Sigmoid colon (tissue), 7 donors: Measurements from ENCODE around the gene ATF6B. TPM values are rescaled to one million over a fixed set of nuclear protein-coding genes. Genes with fewer than 3 reads are reported as not detected.
A peak's percentile ranks its signal among the peaks of the same experiment; 100 is the strongest.

Source experiments
- DNase-seq: peaks from one replicate; pipeline ENCODE4 v3.0.0-alpha.2; 2019
- H3K27ac ChIP-seq, 4 donors: fragments of 200-600 bp; sonication (generic); one replicate each; pipeline ENCODE4 v1.5.1; 2016 to 2019; ENCODE audit warnings: mild to moderate bottlenecking in 1 of 4
- H3K27me3 ChIP-seq, 3 donors: fragments of 200-600 bp; sonication (generic); one replicate each; pipeline ENCODE4 v1.5.1; 2019; ENCODE audit warnings: mild to moderate bottlenecking in 1 of 3
- H3K36me3 ChIP-seq, 4 donors: fragments of 200-600 bp; sonication (generic); one replicate each; pipeline ENCODE4 v1.5.1; 2016 to 2019
- H3K4me1 ChIP-seq, 4 donors: fragments of 200-600 bp; sonication (generic); one replicate each; pipeline ENCODE4 v1.5.1; 2017 to 2019
- H3K4me3 ChIP-seq, 4 donors: fragments of 200-600 bp; sonication (generic); one replicate each; pipeline ENCODE4 v1.5.1; 2017 to 2019; ENCODE audit warnings: mild to moderate bottlenecking in 2 of 4, moderate library complexity in 1 of 4
- H3K9me3 ChIP-seq, 4 donors: fragments of 200-600 bp in 3 of 4; sonication (generic) in 3 of 4; one replicate each; pipeline versions ENCODE4 v1.5.1 to v1.6.1; 2013 to 2019
- EP300 ChIP-seq, 4 donors: sonication (generic); formaldehyde crosslinking; IDR thresholded peaks; one replicate each; pipeline ENCODE4 v1.6.1; 2017; ENCODE audit warnings: antibody characterized with exemption in 4 of 4
- POLR2A ChIP-seq, 2 donors: fragments of 450-650 bp; IDR thresholded peaks; one replicate each; pipeline ENCODE4 v1.6.1; 2016; ENCODE audit warnings: antibody characterized with exemption in 2 of 2, mild to moderate bottlenecking in 2 of 2, moderate library complexity in 2 of 2
- POLR2AphosphoS5 ChIP-seq, 4 donors: sonication (generic); formaldehyde crosslinking; IDR thresholded peaks; one replicate each; pipeline ENCODE4 v1.6.1; 2017; ENCODE audit warnings: antibody characterized with exemption in 4 of 4
- WGBS, 2 donors: extraction: QIAGEN DNeasy Blood & Tissue Kit; methylation state at CpG; one replicate each; pipeline ENCODE4 v1.1.7; 2013; 5-methylcytosine and 5-hydroxymethylcytosine counted together
- intact Hi-C: fragments of 100-400 bp; cut with DNase I; formaldehyde crosslinking; loops from one replicate; pipeline ENCODE4 v1.15.1; 2023
- polyA plus RNA-seq, 3 donors: library from polyadenylated mRNA; stranded (reverse); fragments of 200-250 nt; gene quantifications; one replicate each; pipeline ENCODE4 v1.2.3, GENCODE V29; 2013
- total RNA-seq, 4 donors: library from RNA; depleted of rRNA; stranded (reverse); fragments of >200 nt; gene quantifications; one replicate each; pipeline ENCODE4 v1.1.0, GENCODE V29; 2016
- TF ChIP-seq, protein P1 (sequence below), 4 experiments: fragments of 450-650 bp in 3 of 4; fragments of 200-600 bp in 1 of 4; IDR thresholded peaks; one replicate each; pipeline ENCODE4 v1.5.1; 2016 to 2019; ENCODE audit warnings: antibody characterized with exemption in 4 of 4, mild to moderate bottlenecking in 3 of 4, moderate library complexity in 2 of 4
- donor health status: healthy with polysubstance abuse.
- donor health status: Bipolar disorder and iron deficiency.
- donor health status: healthy.

ATF6B gene
- total and polyA plus RNA-seq, 7 donors = 10.9 to 93.6 (median 24.6) TPM

DNA sequence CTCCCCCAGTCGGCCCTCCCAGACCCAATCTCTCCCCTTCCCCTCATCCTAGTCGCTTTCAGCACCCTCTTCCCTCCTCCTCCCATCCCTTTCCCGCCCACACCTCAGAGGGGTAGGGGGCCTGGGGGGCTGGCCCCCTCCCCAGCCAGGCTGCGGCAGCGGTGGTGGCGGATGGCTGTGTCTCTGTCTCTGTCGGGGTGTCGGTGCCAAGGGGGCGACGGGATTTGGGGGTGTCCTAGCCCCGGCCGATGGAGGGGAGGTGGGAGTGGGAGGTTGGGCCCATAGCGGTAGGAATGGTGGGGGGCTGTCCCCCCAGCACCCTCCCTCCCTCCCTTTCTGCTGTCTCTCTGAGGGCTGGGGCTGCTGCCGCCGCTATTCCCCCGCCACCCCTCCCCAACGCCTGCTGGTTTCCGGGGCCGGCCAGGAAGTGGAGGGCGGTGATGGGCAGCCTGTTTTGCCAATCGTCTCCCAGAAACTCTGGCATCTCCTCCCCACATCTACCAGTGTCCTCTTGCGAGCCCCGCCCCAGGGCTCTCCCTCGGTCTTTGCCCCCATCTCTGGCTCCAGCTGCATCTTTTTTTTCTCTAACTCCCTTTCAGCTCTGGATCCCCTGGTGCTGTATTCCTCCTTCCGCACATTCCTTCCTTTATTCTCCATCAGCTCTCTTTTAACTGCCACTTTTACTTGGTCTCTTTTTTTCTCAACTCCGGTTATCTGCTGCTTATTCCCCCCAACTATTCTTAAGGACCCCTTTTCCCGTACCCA is 47.8 kb upstream of the ATF6B start, which contains the start of gene AGPAT1:
Gene AGPAT1 (minus strand): TSS at position 374 of the 765 bp plus-strand sequence. CDS start 4,588 bp downstream, outside the sequence.
- Histone ChIP-seq H3K4me1 (peaks cover 0 to 61% (median 44%) of the 10 kb centered on the region in 4 donors), H3K9me3 (no peaks in the 10 kb centered on the region), H3K27ac (peak within 1 kb of the TSS; percentile 88 to 96 (median 94)), H3K27me3 (no peaks in the 10 kb centered on the region), H3K4me3 (peak within 1 kb of the TSS; percentile 85 to 97 (median 92)), H3K36me3 (peaks cover 3 to 20% (median 11%) of the 10 kb centered on the region in 4 donors)
- intact Hi-C loops = loop anchor here (1.0 to 10.0 kb wide), 3 partner anchors 22 to 509 kb away; partner anchors contain the start of genes CSNK2B, HSPA1B, LY6G5B and PPT2
- TF ChIP-seq, protein P1, sequence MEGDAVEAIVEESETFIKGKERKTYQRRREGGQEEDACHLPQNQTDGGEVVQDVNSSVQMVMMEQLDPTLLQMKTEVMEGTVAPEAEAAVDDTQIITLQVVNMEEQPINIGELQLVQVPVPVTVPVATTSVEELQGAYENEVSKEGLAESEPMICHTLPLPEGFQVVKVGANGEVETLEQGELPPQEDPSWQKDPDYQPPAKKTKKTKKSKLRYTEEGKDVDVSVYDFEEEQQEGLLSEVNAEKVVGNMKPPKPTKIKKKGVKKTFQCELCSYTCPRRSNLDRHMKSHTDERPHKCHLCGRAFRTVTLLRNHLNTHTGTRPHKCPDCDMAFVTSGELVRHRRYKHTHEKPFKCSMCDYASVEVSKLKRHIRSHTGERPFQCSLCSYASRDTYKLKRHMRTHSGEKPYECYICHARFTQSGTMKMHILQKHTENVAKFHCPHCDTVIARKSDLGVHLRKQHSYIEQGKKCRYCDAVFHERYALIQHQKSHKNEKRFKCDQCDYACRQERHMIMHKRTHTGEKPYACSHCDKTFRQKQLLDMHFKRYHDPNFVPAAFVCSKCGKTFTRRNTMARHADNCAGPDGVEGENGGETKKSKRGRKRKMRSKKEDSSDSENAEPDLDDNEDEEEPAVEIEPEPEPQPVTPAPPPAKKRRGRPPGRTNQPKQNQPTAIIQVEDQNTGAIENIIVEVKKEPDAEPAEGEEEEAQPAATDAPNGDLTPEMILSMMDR (IDR thresholded peaks at IDR 0.05) = no peak
- TF ChIP-seq POLR2AphosphoS5 (IDR thresholded peaks at IDR 0.05) (peak; percentile 89 to 93 (median 91)), POLR2A (IDR thresholded peaks at IDR 0.05) (peak; percentile 78), EP300 (IDR thresholded peaks at IDR 0.05) (no peak)
- peak; percentile 99 for DNase-seq
- 1% methylated on average over 27 of the region's 27 CpGs for WGBS, 2 donors

DNA sequence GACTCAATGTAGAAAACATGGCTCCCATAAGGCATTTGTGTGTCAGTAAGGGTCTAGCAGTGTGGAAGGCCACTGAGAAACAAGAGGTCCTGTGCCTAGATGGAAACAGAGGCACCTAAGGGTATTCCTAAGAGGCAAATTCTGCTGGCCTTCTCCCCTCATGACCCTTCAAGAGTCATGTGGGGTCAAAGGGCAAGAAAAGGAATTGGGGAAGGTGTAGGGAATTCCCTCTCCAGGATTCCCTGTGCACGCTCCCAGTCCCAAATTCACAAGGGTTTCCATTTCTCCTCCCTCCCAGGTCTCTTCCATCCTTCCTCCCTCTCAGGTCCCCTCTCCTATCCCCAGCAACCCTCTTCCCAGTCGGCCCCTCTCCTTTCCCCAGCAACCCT is 47.3 kb upstream of the ATF6B start:
- peaks cover 0 to 20% (median 13%) of the 10 kb centered on the region in 4 donors for H3K36me3 ChIP-seq
- TF ChIP-seq POLR2A (IDR thresholded peaks at IDR 0.05) (no peak), EP300 (IDR thresholded peaks at IDR 0.05) (no peak), POLR2AphosphoS5 (IDR thresholded peaks at IDR 0.05) (no peak)
- TF ChIP-seq, protein P1 (IDR thresholded peaks at IDR 0.05) = no peak
- H3K4me3 ChIP-seq = peak overlapping the region; percentile 85 to 97 (median 92)
- WGBS, 2 donors = 8 to 25% methylated on average over 2 of the region's 2 CpGs
- peaks cover 0 to 57% (median 44%) of the 10 kb centered on the region in 4 donors for H3K4me1 ChIP-seq
- intact Hi-C loops = loop anchor here (5.0 to 10.0 kb wide), 2 partner anchors 351 to 508 kb away; partner anchors contain the start of genes CSNK2B, HSPA1B and LY6G5B
- DNase-seq = no peak
- H3K27me3 ChIP-seq = no peaks in the 10 kb centered on the region
- H3K27ac ChIP-seq = peak overlapping the region; percentile 88 to 96 (median 94)
- no peaks in the 10 kb centered on the region for H3K9me3 ChIP-seq

DNA sequence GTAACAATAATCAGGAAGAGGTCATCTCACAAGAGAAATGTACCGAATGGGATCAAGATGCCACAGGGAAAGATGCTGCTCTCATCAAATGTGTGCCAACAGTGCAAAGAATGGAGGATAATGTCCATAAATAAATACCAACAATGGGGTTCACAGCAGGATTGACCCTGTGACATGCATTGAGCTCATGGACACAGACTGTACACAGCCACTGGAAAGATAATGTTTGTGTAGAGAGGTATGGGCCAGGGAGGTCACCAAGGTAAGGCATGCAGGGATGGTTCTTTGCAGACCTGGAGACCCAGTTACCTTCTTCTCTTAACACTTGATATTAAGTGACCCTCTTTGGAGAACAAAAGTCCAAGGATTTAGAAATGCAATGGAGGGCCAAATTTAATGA is 46.4 kb upstream of the ATF6B start:
- intact Hi-C loops = loop anchor here (10.0 kb wide), 1 partner anchor 350 kb away; the partner anchor contains the start of gene HSPA1B
- no peak for DNase-seq
- Histone ChIP-seq H3K9me3 (no peaks in the 10 kb centered on the region), H3K27me3 (no peaks in the 10 kb centered on the region), H3K27ac (peak overlapping the region in 1 of 4 donors; percentile 96), H3K4me3 (no peak overlapping the region), H3K4me1 (peaks cover 0 to 48% (median 35%) of the 10 kb centered on the region in 4 donors), H3K36me3 (peaks cover 0 to 20% (median 13%) of the 10 kb centered on the region in 4 donors)
- WGBS, 2 donors = 93 to 94% methylated on average over 1 of the region's 1 CpG
- TF ChIP-seq POLR2AphosphoS5 (IDR thresholded peaks at IDR 0.05) = no peak
- no peak for TF ChIP-seq EP300 (IDR thresholded peaks at IDR 0.05)
- TF ChIP-seq, protein P1 (IDR thresholded peaks at IDR 0.05) = no peak
- TF ChIP-seq POLR2A (IDR thresholded peaks at IDR 0.05) = no peak

DNA sequence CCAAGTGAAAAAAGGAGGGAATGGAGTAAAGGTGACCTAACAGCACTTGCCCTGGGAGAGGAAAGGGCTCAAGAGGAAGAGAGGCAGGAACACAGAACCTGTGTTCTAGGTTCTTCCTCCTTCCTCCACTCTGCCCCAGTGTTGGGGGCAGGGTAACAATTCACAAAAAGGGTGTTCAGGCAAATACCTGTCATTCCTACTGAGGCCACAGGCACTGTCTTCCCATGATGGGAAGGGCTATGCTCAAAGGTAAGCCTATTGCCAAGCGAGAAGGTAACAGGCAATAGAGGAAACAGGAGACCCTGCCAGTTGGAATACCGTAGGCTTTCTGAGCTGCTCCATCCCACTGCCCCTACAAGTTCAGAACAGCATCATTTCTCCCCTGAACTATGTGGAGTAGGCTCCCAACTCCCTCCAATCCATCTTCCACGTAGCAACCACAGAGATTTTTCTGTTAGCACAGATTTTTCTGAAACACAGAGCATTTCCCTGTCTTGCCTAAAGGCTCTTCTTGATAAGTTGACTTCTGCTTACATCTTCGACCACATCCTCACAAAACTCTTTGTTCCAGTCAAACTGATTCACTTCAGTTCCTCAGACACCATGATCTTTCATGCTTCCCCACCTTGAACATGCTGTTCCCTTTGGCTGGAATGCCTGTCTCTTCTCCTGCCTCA is 45.1 kb upstream of the ATF6B start:
- H3K4me1 ChIP-seq = peaks cover 0 to 40% (median 28%) of the 10 kb centered on the region in 4 donors
- H3K27ac ChIP-seq = peak overlapping the region in 1 of 4 donors; percentile 15
- H3K9me3 ChIP-seq = no peaks in the 10 kb centered on the region
- intact Hi-C loops = loop anchor here (10.0 kb wide), 1 partner anchor 348 kb away; the partner anchor contains the start of gene HSPA1B
- H3K36me3 ChIP-seq = peaks cover 7 to 32% (median 18%) of the 10 kb centered on the region in 4 donors
- WGBS, 2 donors = 72 to 86% methylated on average over 4 of the region's 4 CpGs
- TF ChIP-seq EP300 (IDR thresholded peaks at IDR 0.05) (no peak), POLR2A (IDR thresholded peaks at IDR 0.05) (no peak), POLR2AphosphoS5 (IDR thresholded peaks at IDR 0.05) (no peak)
- TF ChIP-seq, protein P1 (IDR thresholded peaks at IDR 0.05) = no peak
- H3K4me3 ChIP-seq = no peak overlapping the region
- H3K27me3 ChIP-seq = no peaks in the 10 kb centered on the region
- DNase-seq = no peak
